Stimulated activated CD4-positive, alpha-beta T cell treated with anti-CD3 and anti-CD28 coated beads, Interleukin-15, amount 100 ng/mL, for 24 hours (primary cell): ENCODE measurements around the gene METRN.

Source experiments
- DNase-seq: peaks from one replicate; pipeline ENCODE4 v3.0.0-alpha.2; 2020

METRN gene

GRCh38 chr16:714558-715476 is at the start of gene METRN:
TSS of gene METRN (plus strand) at chr16:715118. CDS start at chr16:715290, 172 bp downstream.
- DNase-seq, result peak; percentile 96

DNA sequence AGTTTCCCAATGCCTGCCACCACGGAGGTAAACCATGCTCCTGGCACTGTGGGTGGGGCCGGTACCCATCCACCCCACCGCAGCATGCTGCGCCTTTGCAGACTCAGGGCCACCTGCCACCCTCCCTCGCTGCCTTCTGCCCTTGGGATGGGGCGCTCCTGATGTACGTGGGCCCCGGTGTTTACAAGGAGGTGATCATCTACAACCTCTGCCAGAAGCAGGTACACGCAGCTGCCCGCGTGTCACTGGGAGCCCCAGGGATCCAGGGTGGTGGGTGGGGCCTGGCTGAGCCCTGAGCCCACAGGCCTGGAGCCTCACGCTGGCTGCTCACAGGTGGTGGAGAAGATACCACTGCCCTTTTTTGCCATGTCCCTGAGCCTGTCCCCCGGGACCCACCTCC is 48.3 kb upstream of the METRN start:
- no peak for DNase-seq

GRCh38 chr16:667113-667779 is 47.7 kb upstream of the METRN start:
- DNase-seq, result no peak

DNA sequence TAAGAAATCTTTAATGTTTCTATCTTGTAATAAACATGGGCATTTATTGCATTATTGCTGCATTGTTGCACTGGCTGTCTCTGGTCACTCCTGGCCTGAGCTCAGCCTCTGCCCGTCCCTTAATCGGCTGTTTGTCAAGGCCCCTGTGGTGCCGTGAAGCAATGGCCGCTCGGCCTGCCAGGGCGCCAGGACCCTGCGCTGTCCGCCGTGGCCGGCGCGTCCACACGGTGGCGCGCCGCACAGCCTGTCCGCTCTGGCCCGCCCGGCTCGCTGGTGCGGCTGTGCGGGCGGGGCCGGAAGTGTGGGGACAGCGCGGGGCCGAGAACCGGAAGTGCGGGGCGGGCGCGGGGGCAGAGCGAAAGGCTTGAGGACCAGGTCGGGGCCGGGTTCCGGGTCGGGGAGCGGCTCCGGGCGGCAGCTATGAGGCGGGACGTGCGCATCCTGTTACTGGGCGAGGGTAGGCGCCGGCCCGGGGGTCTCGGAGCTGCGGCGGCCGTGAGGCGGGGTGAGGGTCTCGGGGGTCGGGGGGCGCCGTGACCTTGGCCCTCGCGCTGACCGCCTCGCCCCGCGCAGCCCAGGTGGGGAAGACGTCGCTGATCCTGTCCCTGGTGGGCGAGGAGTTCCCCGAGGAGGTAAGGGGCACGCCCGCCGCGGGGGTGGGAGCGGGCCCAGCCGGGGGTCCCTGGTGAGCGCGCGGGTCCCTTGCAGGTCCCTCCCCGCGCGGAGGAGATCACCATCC is 47.0 kb upstream of the METRN start, which contains the start of gene RHOT2:
Gene RHOT2 (plus strand): TSS at position 353 of the 739 bp plus-strand sequence. CDS start 68 bp downstream, at position 421.
- DNase-seq, result peak; percentile 97

- DNase-seq, result no peak
Measured at GRCh38 chr16:668519-669171, 46.3 kb upstream of the METRN start.

- no peak for DNase-seq
Measured at GRCh38 chr16:669666-670065, 45.3 kb upstream of the METRN start.

DNA sequence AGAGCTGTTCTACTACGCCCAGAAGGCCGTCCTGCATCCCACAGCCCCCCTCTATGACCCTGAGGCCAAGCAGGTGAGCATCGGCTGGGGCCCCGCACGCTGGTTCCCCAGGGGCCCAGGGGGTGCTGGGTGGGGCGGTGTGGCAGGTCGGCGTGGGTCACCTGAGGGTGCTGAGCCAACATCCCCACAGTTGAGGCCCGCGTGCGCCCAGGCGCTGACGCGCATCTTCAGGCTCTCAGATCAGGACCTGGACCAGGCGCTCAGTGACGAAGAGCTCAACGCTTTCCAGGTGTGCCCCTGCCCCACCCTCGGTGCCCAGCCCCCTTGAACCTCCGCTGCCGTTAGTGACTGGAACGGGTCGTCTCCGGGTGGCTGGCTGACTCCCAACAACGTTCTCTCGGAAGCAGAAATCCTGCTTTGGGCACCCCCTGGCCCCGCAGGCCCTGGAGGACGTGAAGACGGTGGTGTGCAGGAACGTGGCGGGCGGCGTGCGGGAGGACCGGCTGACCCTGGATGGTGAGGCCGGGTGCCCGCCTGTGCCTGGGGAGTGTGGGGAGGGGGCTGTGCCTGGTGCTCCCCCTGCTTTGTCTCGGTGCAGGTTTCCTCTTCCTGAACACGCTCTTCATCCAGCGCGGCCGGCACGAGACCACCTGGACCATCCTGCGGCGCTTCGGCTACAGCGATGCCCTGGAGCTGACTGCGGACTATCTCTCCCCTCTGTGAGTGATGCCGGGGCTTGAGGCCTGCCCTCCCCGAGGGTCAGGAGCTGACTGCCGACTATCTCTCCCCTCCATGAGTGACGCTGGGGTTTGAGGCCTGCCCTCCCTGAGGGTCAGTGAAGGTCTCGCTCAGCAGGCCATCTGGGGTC is 44.2 kb upstream of the METRN start:
- DNase-seq, result no peak

DNA sequence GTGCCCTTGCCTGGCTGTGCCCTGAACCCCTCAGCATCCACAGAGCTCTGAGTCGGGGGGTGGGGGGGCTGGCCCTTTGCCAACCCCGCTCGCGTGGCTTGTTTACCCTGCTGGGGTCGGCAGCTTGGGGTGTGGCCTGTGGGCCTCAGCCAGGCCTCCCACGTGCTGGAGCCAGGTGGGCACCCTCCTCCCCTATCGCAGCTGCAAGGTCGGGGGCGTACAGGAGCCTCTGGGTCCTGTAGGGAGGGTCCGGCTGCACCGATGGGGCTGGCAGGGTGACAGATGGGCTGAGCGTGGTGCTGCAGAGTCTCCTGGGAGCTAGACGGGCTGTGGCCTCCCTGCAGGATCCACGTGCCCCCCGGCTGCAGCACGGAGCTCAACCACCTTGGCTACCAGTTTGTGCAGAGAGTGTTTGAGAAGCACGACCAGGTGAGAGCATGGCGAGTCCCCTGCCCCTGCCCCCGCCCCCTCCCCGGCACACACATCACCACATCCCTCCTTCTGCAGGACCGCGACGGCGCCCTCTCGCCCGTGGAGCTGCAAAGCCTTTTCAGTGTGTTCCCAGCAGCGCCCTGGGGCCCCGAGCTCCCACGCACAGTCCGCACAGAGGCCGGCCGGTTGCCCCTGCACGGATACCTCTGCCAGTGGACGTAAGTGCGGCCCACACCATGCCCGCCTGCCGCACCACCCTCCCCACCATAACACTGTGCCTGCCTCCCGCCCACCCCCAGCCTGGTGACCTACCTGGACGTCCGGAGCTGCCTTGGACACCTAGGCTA is 43.4 kb upstream of the METRN start:
- no peak for DNase-seq

- no peak for DNase-seq
Measured at GRCh38 chr16:672371-672770, 42.5 kb upstream of the METRN start.

GRCh38 chr16:672851-673250 is 42.1 kb upstream of the METRN start:
- DNase-seq, result no peak

DNA sequence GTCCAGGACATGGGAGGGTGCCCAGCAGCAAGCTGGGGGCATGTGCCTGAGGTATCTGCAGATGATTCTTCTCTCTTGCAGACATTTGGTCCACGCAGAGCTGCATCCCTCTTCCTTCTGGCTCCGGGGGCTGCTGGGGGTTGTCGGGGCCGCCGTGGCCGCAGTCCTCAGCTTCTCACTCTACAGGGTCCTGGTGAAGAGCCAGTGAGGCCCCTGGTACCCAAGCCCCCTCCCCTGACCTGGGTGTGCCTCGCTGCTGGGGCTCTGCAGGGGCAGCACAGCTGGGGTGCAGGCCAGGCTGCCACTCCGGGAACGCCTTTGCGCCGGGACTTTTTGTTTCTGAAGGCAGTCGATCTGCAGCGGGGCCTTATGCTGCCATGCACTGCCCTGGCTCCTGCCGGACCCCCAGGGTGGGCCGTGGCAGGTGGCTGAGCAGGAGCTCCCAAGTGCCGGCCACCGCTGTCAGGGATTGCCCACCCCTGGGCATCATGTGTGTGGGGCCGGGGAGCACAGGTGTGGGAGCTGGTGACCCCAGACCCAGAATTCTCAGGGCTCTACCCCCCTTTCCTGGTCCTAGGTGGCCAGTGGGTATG is 41.4 kb upstream of the METRN start:
- DNase-seq, result no peak

DNA sequence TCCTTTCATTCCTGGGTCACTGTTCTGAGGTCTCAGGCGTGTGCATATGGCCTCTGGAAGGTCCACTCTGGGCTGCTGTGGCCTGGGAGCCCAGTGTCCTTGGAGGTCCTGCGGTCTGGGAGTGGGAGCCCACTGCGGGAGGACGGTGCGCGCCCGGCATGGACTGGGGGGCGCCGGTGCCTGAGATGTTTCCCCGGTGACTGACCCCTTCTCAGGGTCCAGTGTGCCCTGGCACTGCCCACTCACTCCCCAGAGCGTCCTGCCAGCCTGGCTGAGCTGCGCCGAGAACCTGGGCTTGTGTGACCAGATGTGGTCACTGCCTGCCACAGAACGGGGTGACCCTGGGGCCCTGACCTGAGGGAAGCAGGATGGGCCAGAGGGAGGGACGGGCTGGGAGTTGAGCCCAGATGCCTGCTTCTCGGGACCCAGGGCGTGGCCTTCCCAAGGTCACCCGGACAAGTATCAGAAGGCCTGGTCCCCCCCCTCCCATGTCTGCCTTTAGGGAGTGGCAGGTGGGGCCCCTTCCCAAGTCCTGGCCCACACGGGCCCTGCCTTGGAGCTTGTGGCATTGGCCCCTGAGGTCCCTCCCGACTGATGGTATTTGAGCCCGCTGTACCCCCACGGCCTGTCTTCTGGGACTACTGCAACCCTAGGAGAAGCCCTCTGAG is 40.6 kb upstream of the METRN start:
- no peak for DNase-seq

- DNase-seq, result peak; percentile 40
Measured at GRCh38 chr16:674968-675883, 39.7 kb upstream of the METRN start, which contains the start of gene RHBDL1. TSS of gene RHBDL1 (plus strand) at chr16:675671. CDS start at chr16:675791, 120 bp downstream.

DNA sequence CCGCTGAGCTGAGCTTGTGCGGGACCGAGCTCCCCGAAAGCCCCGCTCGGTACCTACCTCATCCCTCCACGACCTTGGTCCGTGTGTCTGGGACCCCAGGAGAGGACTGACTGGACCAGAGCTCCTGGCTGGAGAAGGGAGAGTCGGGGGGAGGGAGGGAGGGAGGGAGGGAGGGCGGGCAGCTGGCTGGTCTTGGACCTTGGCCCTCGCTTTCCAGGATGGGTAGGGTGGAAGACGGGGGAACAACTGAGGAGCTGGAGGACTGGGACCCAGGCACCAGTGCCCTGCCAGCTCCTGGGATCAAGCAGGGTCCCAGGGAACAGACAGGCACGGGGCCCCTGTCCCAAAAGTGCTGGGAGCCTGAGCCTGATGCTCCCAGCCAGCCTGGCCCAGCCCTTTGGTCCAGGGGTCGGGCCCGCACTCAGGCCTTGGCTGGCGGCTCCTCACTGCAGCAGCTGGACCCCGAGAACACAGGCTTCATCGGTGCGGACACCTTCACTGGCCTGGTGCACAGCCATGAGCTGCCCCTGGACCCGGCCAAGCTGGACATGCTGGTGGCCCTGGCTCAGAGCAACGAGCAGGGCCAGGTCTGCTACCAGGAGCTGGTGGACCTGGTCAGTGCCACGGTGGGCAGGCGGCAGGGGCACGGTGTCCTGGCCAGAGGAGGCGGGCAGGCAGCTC is 38.9 kb upstream of the METRN start:
- no peak for DNase-seq

DNA sequence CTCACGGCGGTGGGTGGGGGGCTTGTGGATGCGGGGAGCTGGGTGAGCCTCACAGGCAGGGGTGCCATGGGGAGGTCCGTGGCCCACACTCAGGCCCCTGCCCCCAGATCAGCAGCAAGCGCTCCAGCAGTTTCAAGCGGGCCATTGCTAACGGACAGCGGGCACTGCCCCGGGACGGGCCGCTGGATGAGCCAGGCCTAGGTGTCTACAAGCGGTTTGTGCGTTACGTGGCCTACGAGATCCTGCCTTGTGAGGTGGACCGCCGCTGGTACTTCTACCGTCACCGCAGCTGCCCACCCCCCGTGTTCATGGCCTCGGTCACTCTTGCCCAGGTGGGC is 38.4 kb upstream of the METRN start:
- DNase-seq, result no peak

DNA sequence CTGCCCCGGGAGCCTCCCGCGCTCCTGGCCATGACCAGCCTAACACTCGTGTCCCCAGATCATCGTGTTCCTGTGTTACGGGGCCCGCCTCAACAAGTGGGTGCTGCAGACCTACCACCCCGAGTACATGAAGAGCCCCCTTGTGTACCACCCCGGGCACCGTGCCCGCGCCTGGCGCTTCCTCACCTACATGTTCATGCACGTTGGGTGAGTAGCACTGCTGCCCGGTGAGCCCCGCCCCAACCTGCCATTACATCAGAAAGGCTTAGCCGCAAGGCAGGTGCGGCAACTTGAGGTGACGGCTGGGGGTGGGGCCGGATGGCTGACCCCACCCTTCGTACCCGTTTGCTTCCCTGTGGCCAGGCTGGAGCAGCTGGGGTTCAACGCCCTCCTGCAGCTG is 38.0 kb upstream of the METRN start:
- no peak for DNase-seq

DNA sequence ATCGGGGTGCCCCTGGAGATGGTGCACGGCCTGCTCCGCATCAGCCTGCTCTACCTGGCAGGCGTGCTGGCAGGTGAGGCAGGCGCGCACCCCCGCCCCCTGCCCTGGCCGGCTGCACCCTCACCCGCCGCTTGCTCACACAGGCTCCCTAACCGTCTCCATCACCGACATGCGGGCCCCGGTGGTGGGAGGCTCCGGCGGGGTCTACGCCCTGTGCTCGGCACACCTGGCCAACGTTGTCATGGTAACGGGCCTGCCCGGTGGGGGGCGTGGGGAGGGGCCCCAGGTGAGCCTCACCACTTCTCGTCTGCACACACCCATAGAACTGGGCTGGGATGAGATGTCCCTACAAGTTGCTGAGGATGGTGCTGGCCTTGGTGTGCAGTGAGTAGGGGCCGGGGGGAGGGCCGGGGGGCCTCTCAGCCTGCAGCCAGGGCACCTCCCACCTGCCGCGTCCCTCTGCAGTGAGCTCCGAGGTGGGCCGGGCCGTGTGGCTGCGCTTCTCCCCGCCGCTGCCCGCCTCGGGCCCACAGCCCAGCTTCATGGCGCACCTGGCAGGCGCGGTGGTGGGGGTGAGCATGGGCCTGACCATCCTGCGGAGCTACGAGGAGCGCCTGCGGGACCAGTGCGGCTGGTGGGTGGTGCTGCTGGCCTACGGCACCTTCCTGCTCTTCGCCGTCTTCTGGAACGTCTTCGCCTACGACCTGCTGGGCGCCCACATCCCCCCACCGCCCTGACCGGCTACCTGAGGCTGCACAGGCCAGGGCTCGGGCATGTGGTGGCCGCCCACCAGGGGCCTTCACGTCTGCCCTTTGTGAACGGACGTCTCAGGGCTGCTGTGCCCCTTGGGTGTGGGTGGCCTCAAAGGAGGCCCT is 37.4 kb upstream of the METRN start:
- no peak for DNase-seq
